HepG2 (cell line): ENCODE results near the gene RPS19BP1. TPM values are rescaled to one million over a fixed set of nuclear protein-coding genes. Genes with fewer than 3 reads are reported as not detected.

Experiments
- GATAD1 ChIP-seq: IDR thresholded peaks from 2 replicates; pipeline ENCODE4 v1.6.1; 2016; ENCODE audit warnings: missing genetic modification reagents, missing compliant biosample characterization
- KDM1A ChIP-seq: IDR thresholded peaks from 2 replicates; pipeline ENCODE4 v1.6.1; 2016; ENCODE audit warnings: missing compliant biosample characterization
- KDM6A ChIP-seq: IDR thresholded peaks from 2 replicates; pipeline ENCODE4 v1.6.1; 2016; ENCODE audit warnings: low read depth
- KMT2B ChIP-seq: IDR thresholded peaks from 2 replicates; pipeline ENCODE4 v1.6.1; 2016; ENCODE audit warnings: missing genetic modification reagents, missing compliant biosample characterization
- ONECUT2 ChIP-seq: sonication (generic); formaldehyde crosslinking; IDR thresholded peaks from 2 replicates; pipeline ENCODE4 v1.4.0; 2020; ENCODE audit warnings: missing genetic modification reagents
- POGZ ChIP-seq: sonication (generic); formaldehyde crosslinking; IDR thresholded peaks from 2 replicates; pipeline ENCODE4 v1.4.0; 2020; ENCODE audit warnings: mild to moderate bottlenecking, missing genetic modification reagents
- PRPF4 ChIP-seq: fragments of 200-400 bp; formaldehyde crosslinking; IDR thresholded peaks from 2 replicates; pipeline ENCODE4 v1.6.1; 2016; ENCODE audit warnings: low read length, low read depth; ENCODE audit not compliant: poor library complexity, severe bottlenecking
- SP2 ChIP-seq: sonication (generic); formaldehyde crosslinking; IDR thresholded peaks from 2 replicates; pipeline ENCODE4 v1.5.1; 2020; ENCODE audit warnings: mild to moderate bottlenecking, missing genetic modification reagents
- ZC3H13 ChIP-seq: sonication (generic); formaldehyde crosslinking; IDR thresholded peaks from 2 replicates; pipeline ENCODE4 v1.8.1; 2023; ENCODE audit warnings: mild to moderate bottlenecking, missing genetic modification reagents, moderate library complexity
- ZFY ChIP-seq: sonication (generic); formaldehyde crosslinking; IDR thresholded peaks from 2 replicates; pipeline ENCODE4 v1.4.0; 2020; ENCODE audit warnings: missing genetic modification reagents
- ZNF556 ChIP-seq: sonication (generic); formaldehyde crosslinking; IDR thresholded peaks from 2 replicates; pipeline ENCODE4 v1.4.0; 2020; ENCODE audit warnings: mild to moderate bottlenecking, missing genetic modification reagents, borderline replicate concordance
- ZNF619 ChIP-seq: sonication (generic); formaldehyde crosslinking; IDR thresholded peaks from 2 replicates; pipeline ENCODE4 v1.4.0; 2020; ENCODE audit warnings: mild to moderate bottlenecking, missing genetic modification reagents
- ZNF776 ChIP-seq: sonication (generic); formaldehyde crosslinking; IDR thresholded peaks from 2 replicates; pipeline ENCODE4 v1.4.0; 2020; ENCODE audit warnings: mild to moderate bottlenecking, missing genetic modification reagents
- ZNF782 ChIP-seq: sonication (generic); formaldehyde crosslinking; IDR thresholded peaks from 2 replicates; pipeline ENCODE4 v1.4.0; 2020; ENCODE audit warnings: missing genetic modification reagents, mild to moderate bottlenecking, borderline replicate concordance
- polyA plus RNA-seq, 8 experiments: library from polyadenylated mRNA; depleted of rRNA in 3 of 8; stranded (reverse) in 7 of 8; unstranded in 1 of 8; fragments of >200 nt; fragmentation: Illumina TruSeq in 4 of 8; extraction: Trizol in 4 of 8; gene quantifications; 2 replicates each; pipeline versions ENCODE4 v1.2.1 to v1.2.3, GENCODE V29; 2011 to 2016; ENCODE audit warnings: low read depth in 4 of 8, missing spikeins in 1 of 8, mixed read lengths in 1 of 8; ENCODE audit not compliant: insufficient read depth in 1 of 8
- total RNA-seq, 5 experiments: library from RNA; depleted of rRNA; stranded (reverse); fragments of >200 nt; fragmentation: Illumina TruSeq; extraction: Trizol; gene quantifications; 2 replicates each; pipeline ENCODE4 v1.2.3, GENCODE V29; 2016; ENCODE audit warnings: low read depth in 1 of 5
- TF ChIP-seq, protein P1 (sequence below): sonication (generic); formaldehyde crosslinking; IDR thresholded peaks from 2 replicates; pipeline ENCODE4 v1.5.1; 2020; ENCODE audit warnings: missing genetic modification reagents, mild to moderate bottlenecking, borderline replicate concordance
- TF ChIP-seq, protein P2 (sequence below): IDR thresholded peaks from 2 replicates; pipeline ENCODE4 v1.6.1; 2016; ENCODE audit warnings: mild to moderate bottlenecking, missing biosample characterization, missing genetic modification reagents
- TF ChIP-seq, protein P3 (sequence below): sonication (generic); formaldehyde crosslinking; IDR thresholded peaks from 2 replicates; pipeline ENCODE4 v1.4.0; 2020; ENCODE audit warnings: missing genetic modification reagents, mild to moderate bottlenecking, borderline replicate concordance
- TF ChIP-seq, protein P4 (sequence below): sonication (generic); formaldehyde crosslinking; IDR thresholded peaks from 2 replicates; pipeline ENCODE4 v1.8.1; 2023; ENCODE audit warnings: missing genetic modification reagents, inconsistent platforms, borderline replicate concordance
- TF ChIP-seq, protein P5 (sequence below): sonication (generic); formaldehyde crosslinking; IDR thresholded peaks from 2 replicates; pipeline ENCODE4 v1.8.0; 2022; ENCODE audit warnings: mild to moderate bottlenecking, missing genetic modification reagents, moderate library complexity

The RPS19BP1 gene
- total and polyA plus RNA-seq, 2 of the 13 experiments (the other 11 are each of a cell fraction or from before 2014, with no cell fraction given) = 44.3 to 81.3 TPM

DNA sequence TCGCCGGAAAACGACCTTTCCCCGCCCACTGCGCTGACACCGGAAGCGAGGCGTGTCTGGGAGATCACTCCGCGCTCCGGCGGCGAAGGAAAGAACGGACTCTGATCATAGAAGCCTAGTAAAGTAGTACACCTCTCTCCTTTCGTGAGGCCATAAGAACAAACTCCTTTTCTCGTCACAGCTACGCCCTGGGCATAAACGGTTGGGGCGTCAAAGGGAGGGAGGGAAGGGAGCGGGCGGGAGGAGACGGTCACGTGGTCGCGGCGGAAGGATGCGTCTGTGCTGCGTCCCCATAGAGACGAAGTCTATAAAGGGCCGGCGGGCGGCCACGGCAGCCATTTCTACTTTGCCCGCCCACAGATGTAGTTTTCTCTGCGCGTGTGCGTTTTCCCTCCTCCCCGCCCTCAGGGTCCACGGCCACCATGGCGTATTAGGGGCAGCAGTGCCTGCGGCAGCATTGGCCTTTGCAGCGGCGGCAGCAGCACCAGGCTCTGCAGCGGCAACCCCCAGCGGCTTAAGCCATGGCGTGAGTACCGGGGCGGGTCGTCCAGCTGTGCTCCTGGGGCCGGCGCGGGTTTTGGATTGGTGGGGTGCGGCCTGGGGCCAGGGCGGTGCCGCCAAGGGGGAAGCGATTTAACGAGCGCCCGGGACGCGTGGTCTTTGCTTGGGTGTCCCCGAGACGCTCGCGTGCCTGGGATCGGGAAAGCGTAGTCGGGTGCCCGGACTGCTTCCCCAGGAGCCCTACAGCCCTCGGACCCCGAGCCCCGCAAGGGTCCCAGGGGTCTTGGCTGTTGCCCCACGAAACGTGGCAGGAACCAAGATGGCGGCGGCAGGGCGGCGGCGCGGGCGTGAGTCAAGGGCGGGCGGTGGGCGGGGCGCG lies 12.1 kb downstream of the RPS19BP1 start, which contains the start of gene ATF4 (continued):
- TF ChIP-seq, protein P1, sequence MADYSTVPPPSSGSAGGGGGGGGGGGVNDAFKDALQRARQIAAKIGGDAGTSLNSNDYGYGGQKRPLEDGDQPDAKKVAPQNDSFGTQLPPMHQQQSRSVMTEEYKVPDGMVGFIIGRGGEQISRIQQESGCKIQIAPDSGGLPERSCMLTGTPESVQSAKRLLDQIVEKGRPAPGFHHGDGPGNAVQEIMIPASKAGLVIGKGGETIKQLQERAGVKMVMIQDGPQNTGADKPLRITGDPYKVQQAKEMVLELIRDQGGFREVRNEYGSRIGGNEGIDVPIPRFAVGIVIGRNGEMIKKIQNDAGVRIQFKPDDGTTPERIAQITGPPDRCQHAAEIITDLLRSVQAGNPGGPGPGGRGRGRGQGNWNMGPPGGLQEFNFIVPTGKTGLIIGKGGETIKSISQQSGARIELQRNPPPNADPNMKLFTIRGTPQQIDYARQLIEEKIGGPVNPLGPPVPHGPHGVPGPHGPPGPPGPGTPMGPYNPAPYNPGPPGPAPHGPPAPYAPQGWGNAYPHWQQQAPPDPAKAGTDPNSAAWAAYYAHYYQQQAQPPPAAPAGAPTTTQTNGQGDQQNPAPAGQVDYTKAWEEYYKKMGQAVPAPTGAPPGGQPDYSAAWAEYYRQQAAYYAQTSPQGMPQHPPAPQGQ (CRISPR knock-in tag) = no peak
- no peak for TF ChIP-seq ZFY (CRISPR knock-in tag)
- TF ChIP-seq, protein P2, sequence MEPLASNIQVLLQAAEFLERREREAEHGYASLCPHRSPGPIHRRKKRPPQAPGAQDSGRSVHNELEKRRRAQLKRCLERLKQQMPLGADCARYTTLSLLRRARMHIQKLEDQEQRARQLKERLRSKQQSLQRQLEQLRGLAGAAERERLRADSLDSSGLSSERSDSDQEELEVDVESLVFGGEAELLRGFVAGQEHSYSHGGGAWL (CRISPR knock-in tag) = peak; percentile 79; the same call in 1 of the 2 replicates
- no peak for TF ChIP-seq KDM6A (CRISPR knock-in tag)
- TF ChIP-seq GATAD1 = peak; percentile 81
- TF ChIP-seq KMT2B (CRISPR knock-in tag) = 0 out of 2 replicates have a peak, but pooled peaks have one; percentile 35
- peak; percentile 51 for TF ChIP-seq POGZ
- no peak; the same call in 1 of the 2 replicates for TF ChIP-seq ONECUT2
- 0 out of 2 replicates have a peak, but pooled peaks have one; percentile 34 for TF ChIP-seq ZNF619 (CRISPR knock-in tag)
- peak; percentile 33; the same call in 1 of the 2 replicates for TF ChIP-seq KDM1A (CRISPR knock-in tag)
- 0 out of 2 replicates have a peak, but pooled peaks have one; percentile 73 for TF ChIP-seq ZNF782 (CRISPR knock-in tag)
- TF ChIP-seq ZNF556 (CRISPR knock-in tag) = no peak
- TF ChIP-seq ZC3H13 = peak; percentile 93
- TF ChIP-seq, protein P3, sequence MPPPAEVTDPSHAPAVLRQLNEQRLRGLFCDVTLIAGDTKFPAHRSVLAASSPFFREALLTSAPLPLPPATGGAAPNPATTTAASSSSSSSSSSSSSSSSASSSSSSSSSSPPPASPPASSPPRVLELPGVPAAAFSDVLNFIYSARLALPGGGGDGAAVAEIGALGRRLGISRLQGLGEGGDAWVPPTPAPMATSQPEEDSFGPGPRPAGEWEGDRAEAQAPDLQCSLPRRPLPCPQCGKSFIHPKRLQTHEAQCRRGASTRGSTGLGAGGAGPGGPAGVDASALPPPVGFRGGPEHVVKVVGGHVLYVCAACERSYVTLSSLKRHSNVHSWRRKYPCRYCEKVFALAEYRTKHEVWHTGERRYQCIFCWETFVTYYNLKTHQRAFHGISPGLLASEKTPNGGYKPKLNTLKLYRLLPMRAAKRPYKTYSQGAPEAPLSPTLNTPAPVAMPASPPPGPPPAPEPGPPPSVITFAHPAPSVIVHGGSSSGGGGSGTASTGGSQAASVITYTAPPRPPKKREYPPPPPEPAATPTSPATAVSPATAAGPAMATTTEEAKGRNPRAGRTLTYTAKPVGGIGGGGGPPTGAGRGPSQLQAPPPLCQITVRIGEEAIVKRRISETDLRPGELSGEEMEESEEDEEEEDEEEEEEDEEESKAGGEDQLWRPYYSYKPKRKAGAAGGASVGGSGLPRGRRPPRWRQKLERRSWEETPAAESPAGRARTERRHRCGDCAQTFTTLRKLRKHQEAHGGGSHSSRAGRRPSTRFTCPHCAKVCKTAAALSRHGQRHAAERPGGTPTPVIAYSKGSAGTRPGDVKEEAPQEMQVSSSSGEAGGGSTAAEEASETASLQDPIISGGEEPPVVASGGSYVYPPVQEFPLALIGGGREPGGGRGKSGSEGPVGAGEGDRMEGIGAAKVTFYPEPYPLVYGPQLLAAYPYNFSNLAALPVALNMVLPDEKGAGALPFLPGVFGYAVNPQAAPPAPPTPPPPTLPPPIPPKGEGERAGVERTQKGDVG (CRISPR knock-in tag) = peak; percentile 54; the same call in 1 of the 2 replicates
- TF ChIP-seq, protein P4, sequence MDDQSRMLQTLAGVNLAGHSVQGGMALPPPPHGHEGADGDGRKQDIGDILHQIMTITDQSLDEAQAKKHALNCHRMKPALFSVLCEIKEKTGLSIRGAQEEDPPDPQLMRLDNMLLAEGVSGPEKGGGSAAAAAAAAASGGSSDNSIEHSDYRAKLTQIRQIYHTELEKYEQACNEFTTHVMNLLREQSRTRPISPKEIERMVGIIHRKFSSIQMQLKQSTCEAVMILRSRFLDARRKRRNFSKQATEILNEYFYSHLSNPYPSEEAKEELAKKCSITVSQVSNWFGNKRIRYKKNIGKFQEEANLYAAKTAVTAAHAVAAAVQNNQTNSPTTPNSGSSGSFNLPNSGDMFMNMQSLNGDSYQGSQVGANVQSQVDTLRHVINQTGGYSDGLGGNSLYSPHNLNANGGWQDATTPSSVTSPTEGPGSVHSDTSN (CRISPR knock-in tag) = peak; percentile 86; the same call in 1 of the 2 replicates
- TF ChIP-seq SP2 = 0 out of 2 replicates have a peak, but pooled peaks have one; percentile 33
- TF ChIP-seq PRPF4 = no peak
- no peak; the same call in none of the 2 replicates for TF ChIP-seq ZNF776 (CRISPR knock-in tag)
- TF ChIP-seq, protein P5, sequence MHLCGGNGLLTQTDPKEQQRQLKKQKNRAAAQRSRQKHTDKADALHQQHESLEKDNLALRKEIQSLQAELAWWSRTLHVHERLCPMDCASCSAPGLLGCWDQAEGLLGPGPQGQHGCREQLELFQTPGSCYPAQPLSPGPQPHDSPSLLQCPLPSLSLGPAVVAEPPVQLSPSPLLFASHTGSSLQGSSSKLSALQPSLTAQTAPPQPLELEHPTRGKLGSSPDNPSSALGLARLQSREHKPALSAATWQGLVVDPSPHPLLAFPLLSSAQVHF (CRISPR knock-in tag) = peak; percentile 85
